ENCODE results near the gene SLC6A18. TPM values are rescaled to one million over a fixed set of nuclear protein-coding genes. Genes with fewer than 3 reads are reported as not detected.

The SLC6A18 gene
- total and polyA plus RNA-seq, 3 experiments from 2014 or later: not detected

DNA sequence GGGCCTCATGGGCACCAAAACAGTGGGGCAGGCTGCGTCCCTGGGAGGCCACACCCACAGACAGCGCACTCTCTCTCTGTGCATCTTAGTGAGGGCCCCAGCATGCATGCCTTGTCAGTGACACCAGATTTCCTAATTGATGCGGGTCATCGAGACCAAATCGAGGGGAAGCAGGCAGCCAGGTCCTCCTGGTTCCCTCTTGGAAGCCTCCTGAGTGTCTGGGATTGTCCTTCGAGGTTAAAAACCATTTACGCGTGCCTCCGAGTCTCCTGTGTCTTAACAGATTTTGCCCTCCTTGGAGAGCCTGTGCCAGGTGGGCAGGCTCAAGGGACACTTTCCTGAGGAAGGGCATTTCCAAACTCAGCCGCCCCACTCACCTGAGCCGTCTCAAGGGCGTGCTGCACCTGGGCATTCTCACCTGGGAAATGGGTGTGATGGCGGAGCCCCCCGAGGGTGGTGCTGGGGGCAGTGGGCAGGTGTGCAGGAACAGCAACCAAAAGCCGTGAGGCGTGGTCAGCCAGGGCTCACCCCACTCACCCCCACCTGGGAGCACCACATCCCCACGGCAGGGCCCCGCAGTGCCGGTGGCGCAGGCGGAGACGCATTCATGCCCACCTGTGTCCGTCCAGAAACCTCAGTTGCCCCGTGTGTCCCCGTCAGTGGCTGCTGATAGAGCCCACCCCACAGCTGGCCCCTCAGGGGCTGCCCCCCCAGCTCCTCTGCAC lies 21.1 kb upstream of the SLC6A18 start:
- Mint-ChIP-seq H3K36me3 (no peaks in the 10 kb centered on the region), H3K4me1 (no peaks in the 10 kb centered on the region), H3K27ac (no peak overlapping the region), H3K27me3 (peaks cover 5 to 20% of the 10 kb centered on the region in 2 donors), H3K9me3 (no peaks in the 10 kb centered on the region), H3K4me3 (no peak overlapping the region)
- POLR2A ChIA-PET: no interaction called here
- peak in 1 of 5 donors; percentile 39 for DNase-seq
- H3K27me3 ChIP-seq (ENCODE audit: insufficient read depth, low read length, poor library complexity, severe bottlenecking): no peaks in the 10 kb centered on the region
- no peaks in the 10 kb centered on the region for H3K9me3 ChIP-seq (ENCODE audit: low read length)
- CTCF ChIA-PET: no interaction called here
- H3K4me1 ChIP-seq (ENCODE audit: insufficient read depth, low read length): peaks cover 2% of the 10 kb centered on the region
- no peaks in the 10 kb centered on the region for H3K36me3 ChIP-seq (ENCODE audit: insufficient read depth, low read length)
- H3K4me3 ChIP-seq (ENCODE audit: low read length): no peak overlapping the region
- no peak overlapping the region for H3K27ac ChIP-seq (ENCODE audit: low read depth, low read length)

- Histone ChIP-seq H3K9me3 (ENCODE audit: low read length) (no peaks in the 10 kb centered on the region), H3K36me3 (ENCODE audit: insufficient read depth, low read length) (no peaks in the 10 kb centered on the region), H3K27ac (ENCODE audit: low read depth, low read length) (no peak overlapping the region), H3K4me3 (ENCODE audit: low read length) (no peak overlapping the region), H3K4me1 (ENCODE audit: insufficient read depth, low read length) (no peaks in the 10 kb centered on the region), H3K27me3 (ENCODE audit: insufficient read depth, low read length, poor library complexity, severe bottlenecking) (no peaks in the 10 kb centered on the region)
- ChIA-PET POLR2A (no interaction called here), CTCF (no interaction called here)
- H3K9me3 Mint-ChIP-seq: no peaks in the 10 kb centered on the region
- H3K36me3 Mint-ChIP-seq: no peaks in the 10 kb centered on the region
- H3K4me1 Mint-ChIP-seq: no peaks in the 10 kb centered on the region
- H3K27ac Mint-ChIP-seq: no peak overlapping the region
- peak in 1 of 5 donors; percentile 7 for DNase-seq
- no peak overlapping the region for H3K4me3 Mint-ChIP-seq
- peaks cover 5 to 20% of the 10 kb centered on the region in 2 donors for H3K27me3 Mint-ChIP-seq
Measured at GRCh38 chr5:1204693-1205242, 20.4 kb upstream of the SLC6A18 start.

- ChIA-PET CTCF (no interaction called here), POLR2A (no interaction called here)
- H3K36me3 Mint-ChIP-seq: no peaks in the 10 kb centered on the region
- no peaks in the 10 kb centered on the region for H3K9me3 Mint-ChIP-seq
- H3K4me3 Mint-ChIP-seq: no peak overlapping the region
- H3K27ac Mint-ChIP-seq: no peak overlapping the region
- Histone ChIP-seq H3K4me1 (ENCODE audit: insufficient read depth, low read length) (no peaks in the 10 kb centered on the region), H3K9me3 (ENCODE audit: low read length) (no peaks in the 10 kb centered on the region), H3K4me3 (ENCODE audit: low read length) (no peak overlapping the region), H3K36me3 (ENCODE audit: insufficient read depth, low read length) (no peaks in the 10 kb centered on the region), H3K27ac (ENCODE audit: low read depth, low read length) (no peak overlapping the region), H3K27me3 (ENCODE audit: insufficient read depth, low read length, poor library complexity, severe bottlenecking) (no peaks in the 10 kb centered on the region)
- DNase-seq: peak in 1 of 5 donors; percentile 24
- H3K27me3 Mint-ChIP-seq: peaks cover 5 to 20% of the 10 kb centered on the region in 2 donors
- no peaks in the 10 kb centered on the region for H3K4me1 Mint-ChIP-seq
Measured at GRCh38 chr5:1205255-1206180, 19.7 kb upstream of the SLC6A18 start.

- H3K4me1 Mint-ChIP-seq: no peaks in the 10 kb centered on the region
- no peaks in the 10 kb centered on the region for H3K36me3 Mint-ChIP-seq
- Histone ChIP-seq H3K4me1 (ENCODE audit: insufficient read depth, low read length) (no peaks in the 10 kb centered on the region), H3K4me3 (ENCODE audit: low read length) (no peak overlapping the region), H3K27me3 (ENCODE audit: insufficient read depth, low read length, poor library complexity, severe bottlenecking) (no peaks in the 10 kb centered on the region), H3K27ac (ENCODE audit: low read depth, low read length) (no peak overlapping the region), H3K36me3 (ENCODE audit: insufficient read depth, low read length) (no peaks in the 10 kb centered on the region), H3K9me3 (ENCODE audit: low read length) (no peaks in the 10 kb centered on the region)
- CTCF ChIA-PET: no interaction called here
- peak in 1 of 5 donors; percentile 25 for DNase-seq
- H3K4me3 Mint-ChIP-seq: no peak overlapping the region
- POLR2A ChIA-PET: no interaction called here
- peaks cover 3 to 20% of the 10 kb centered on the region in 2 donors for H3K27me3 Mint-ChIP-seq
- no peaks in the 10 kb centered on the region for H3K9me3 Mint-ChIP-seq
- H3K27ac Mint-ChIP-seq: no peak overlapping the region
Measured at GRCh38 chr5:1206521-1207412, 18.4 kb upstream of the SLC6A18 start.

GRCh38 chr5:1207555-1207954 lies 17.6 kb upstream of the SLC6A18 start:
- Histone ChIP-seq H3K4me3 (ENCODE audit: low read length) (no peak overlapping the region), H3K4me1 (ENCODE audit: insufficient read depth, low read length) (no peaks in the 10 kb centered on the region), H3K9me3 (ENCODE audit: low read length) (no peaks in the 10 kb centered on the region), H3K36me3 (ENCODE audit: insufficient read depth, low read length) (no peaks in the 10 kb centered on the region), H3K27me3 (ENCODE audit: insufficient read depth, low read length, poor library complexity, severe bottlenecking) (no peaks in the 10 kb centered on the region), H3K27ac (ENCODE audit: low read depth, low read length) (no peak overlapping the region)
- peak in 1 of 5 donors; percentile 6 for DNase-seq
- Mint-ChIP-seq H3K9me3 (no peaks in the 10 kb centered on the region), H3K27ac (no peak overlapping the region), H3K27me3 (peaks cover 4 to 20% of the 10 kb centered on the region in 2 donors), H3K36me3 (no peaks in the 10 kb centered on the region), H3K4me3 (no peak overlapping the region), H3K4me1 (no peaks in the 10 kb centered on the region)
- ChIA-PET POLR2A (no interaction called here), CTCF (no interaction called here)

DNA sequence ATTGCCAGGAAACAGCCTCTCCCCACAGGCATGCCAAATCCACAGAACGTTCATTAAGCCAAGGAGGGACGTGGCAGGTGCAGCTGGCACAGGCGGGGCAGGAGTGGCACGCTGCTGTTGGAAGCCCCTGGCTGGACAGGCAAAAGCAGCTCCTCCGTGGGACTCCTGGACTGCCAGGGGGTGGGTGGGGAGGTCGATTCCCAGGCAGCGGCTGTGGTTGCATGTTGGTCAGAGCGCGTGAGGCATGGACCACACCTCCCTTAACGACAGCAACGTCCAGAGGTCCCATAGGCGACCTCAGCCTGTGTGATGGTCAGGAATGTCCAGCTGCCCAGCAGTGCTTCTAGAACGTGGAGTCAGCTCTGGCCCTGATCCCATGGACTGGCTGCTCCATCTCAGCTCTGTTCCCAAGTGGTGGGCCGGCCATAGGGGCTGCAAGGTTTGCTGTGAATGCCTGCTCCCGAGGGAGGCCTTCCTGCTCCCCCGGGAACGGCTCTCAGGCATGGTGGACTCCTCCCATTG lies 16.9 kb upstream of the SLC6A18 start:
- peak in 1 of 5 donors; percentile 29 for DNase-seq
- no peak overlapping the region for H3K4me3 ChIP-seq (ENCODE audit: low read length)
- H3K27me3 ChIP-seq (ENCODE audit: insufficient read depth, low read length, poor library complexity, severe bottlenecking): no peaks in the 10 kb centered on the region
- H3K4me3 Mint-ChIP-seq: no peak overlapping the region
- ChIA-PET POLR2A (no interaction called here), CTCF (no interaction called here)
- no peaks in the 10 kb centered on the region for H3K36me3 Mint-ChIP-seq
- H3K9me3 ChIP-seq (ENCODE audit: low read length): no peaks in the 10 kb centered on the region
- H3K4me1 ChIP-seq (ENCODE audit: insufficient read depth, low read length): no peaks in the 10 kb centered on the region
- H3K27ac ChIP-seq (ENCODE audit: low read depth, low read length): no peak overlapping the region
- no peaks in the 10 kb centered on the region for H3K4me1 Mint-ChIP-seq
- H3K27me3 Mint-ChIP-seq: peaks cover 5 to 20% of the 10 kb centered on the region in 2 donors
- no peak overlapping the region for H3K27ac Mint-ChIP-seq
- no peaks in the 10 kb centered on the region for H3K9me3 Mint-ChIP-seq
- H3K36me3 ChIP-seq (ENCODE audit: insufficient read depth, low read length): no peaks in the 10 kb centered on the region

DNA sequence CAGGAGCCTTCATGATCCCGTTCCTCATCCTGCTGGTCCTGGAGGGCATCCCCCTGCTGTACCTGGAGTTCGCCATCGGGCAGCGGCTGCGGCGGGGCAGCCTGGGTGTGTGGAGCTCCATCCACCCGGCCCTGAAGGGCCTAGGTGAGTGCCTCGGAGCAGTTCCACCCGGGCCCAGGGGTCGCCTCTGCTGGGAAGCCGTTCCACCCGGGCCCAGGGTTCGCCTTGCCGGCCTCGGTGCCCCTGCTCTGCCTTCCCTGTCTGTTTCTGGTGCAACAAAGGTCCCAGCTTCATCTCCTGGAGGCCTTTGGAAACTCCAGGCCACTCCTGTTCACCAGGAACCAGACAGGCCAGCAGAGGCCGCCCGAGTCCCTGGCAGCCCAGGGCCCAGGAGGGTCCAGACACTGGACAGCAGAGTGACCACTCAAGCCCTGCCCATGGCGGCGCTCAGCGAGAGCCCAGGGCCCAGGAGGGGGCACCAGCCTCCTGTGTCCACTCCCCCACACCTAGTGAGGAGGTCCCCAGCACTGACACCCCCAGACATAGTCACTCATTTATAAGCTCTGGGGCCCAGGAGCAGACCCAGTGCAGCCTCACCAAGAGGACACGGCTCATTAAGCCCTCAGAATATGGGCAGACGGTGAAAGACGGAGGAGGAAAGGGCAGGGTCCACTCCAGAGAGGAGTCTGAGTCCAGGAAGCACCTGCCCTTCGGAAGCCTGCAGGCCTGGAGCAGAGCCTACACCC lies 16.3 kb upstream of the SLC6A18 start:
- POLR2A ChIA-PET: no interaction called here
- H3K4me1 Mint-ChIP-seq: no peaks in the 10 kb centered on the region
- no peaks in the 10 kb centered on the region for H3K36me3 Mint-ChIP-seq
- H3K4me1 ChIP-seq (ENCODE audit: insufficient read depth, low read length): no peaks in the 10 kb centered on the region
- H3K27ac ChIP-seq (ENCODE audit: low read depth, low read length): no peak overlapping the region
- H3K4me3 ChIP-seq (ENCODE audit: low read length): no peak overlapping the region
- no peak overlapping the region for H3K27ac Mint-ChIP-seq
- H3K9me3 ChIP-seq (ENCODE audit: low read length): no peaks in the 10 kb centered on the region
- no peaks in the 10 kb centered on the region for H3K27me3 ChIP-seq (ENCODE audit: insufficient read depth, low read length, poor library complexity, severe bottlenecking)
- H3K36me3 ChIP-seq (ENCODE audit: insufficient read depth, low read length): no peaks in the 10 kb centered on the region
- no peak overlapping the region for H3K4me3 Mint-ChIP-seq
- DNase-seq: peak in 1 of 5 donors; percentile 29
- peaks cover 5 to 20% of the 10 kb centered on the region in 2 donors for H3K27me3 Mint-ChIP-seq
- no peaks in the 10 kb centered on the region for H3K9me3 Mint-ChIP-seq
- CTCF ChIA-PET: no interaction called here

All from CD8-positive, alpha-beta memory T cell (primary cell).